ENCODE measurements around the gene MISP3.
"Not testable (repeated sequence)": the region's sequence is repeated elsewhere in the genome, so short reads cannot be mapped to it uniquely, and the experiment has no call there.

The MISP3 gene

GRCh38 chr19:14039181-14039580, 33.4 kb upstream of the MISP3 start:
- no CpG with 5 or more reads among the region's 7 CpGs for WGBS, 2 donors (ENCODE audit: extremely low coverage in 2 of 2, insufficient read length in 2 of 2, insufficient replicate concordance in 1 of 2)
- no peak for DNase-seq (ENCODE audit: low spot score)
- Histone ChIP-seq H3K14ac (ENCODE audit: low read length) (no peak overlapping the region), H4K91ac (ENCODE audit: low read depth, low read length, poor library complexity) (no peak overlapping the region), H3K18ac (ENCODE audit: low read length) (no peak overlapping the region), H3K9ac (ENCODE audit: low read depth, low read length, poor library complexity) (no peak overlapping the region), H4K8ac (ENCODE audit: low read depth, low read length) (no peak overlapping the region), H3K36me3 (replicated peaks in 1 of 2; ENCODE audit: control insufficient read depth in 2 of 2, insufficient read depth in 2 of 2, low read length in 2 of 2) (no peaks in the 10 kb centered on the region), H3K9me3 (replicated peaks in 1 of 2; ENCODE audit: control insufficient read depth in 2 of 2, insufficient read depth in 1 of 2, low read depth in 1 of 2, low read length in 2 of 2) (no peaks in the 10 kb centered on the region), H2AK5ac (ENCODE audit: low read depth, low read length) (no peak overlapping the region), H3K4me2 (ENCODE audit: insufficient read depth, low read length, poor library complexity, severe bottlenecking) (no peak overlapping the region), H3K23ac (ENCODE audit: low read depth, low read length, poor library complexity) (no peak overlapping the region), H2BK15ac (ENCODE audit: low read length) (no peak overlapping the region), H2AFZ (ENCODE audit: low read length) (no peak overlapping the region), H2BK12ac (ENCODE audit: low read length) (no peak overlapping the region), H3K79me1 (ENCODE audit: low read depth, low read length) (no peaks in the 10 kb centered on the region), H3K27me3 (ENCODE audit: control insufficient read depth in 3 of 3, insufficient read depth in 3 of 3, low read depth in 1 of 3, low read length in 3 of 3) (no peaks in the 10 kb centered on the region), H2BK5ac (ENCODE audit: low read length) (no peak overlapping the region), H3K4me3 (ENCODE audit: low read length in 2 of 2) (no peak overlapping the region), H3K4me1 (ENCODE audit: control insufficient read depth in 2 of 2, insufficient read depth in 1 of 2, low read depth in 1 of 2, low read length in 2 of 2) (no peaks in the 10 kb centered on the region), H3K4ac (ENCODE audit: low read length) (no peak overlapping the region), H2BK120ac (ENCODE audit: low read depth, low read length) (no peak overlapping the region), H3K27ac (replicated peaks; ENCODE audit: low read length) (no peak overlapping the region)

GRCh38 chr19:14042659-14043608, 29.7 kb upstream of the MISP3 start:
- H3K4me3 ChIP-seq (ENCODE audit: low read length in 2 of 2); H2BK12ac ChIP-seq (ENCODE audit: low read length); H3K9me3 ChIP-seq (replicated peaks in 1 of 2; ENCODE audit: control insufficient read depth in 2 of 2, insufficient read depth in 1 of 2, low read depth in 1 of 2, low read length in 2 of 2); H3K4me1 ChIP-seq (ENCODE audit: control insufficient read depth in 2 of 2, insufficient read depth in 1 of 2, low read depth in 1 of 2, low read length in 2 of 2); H3K4me2 ChIP-seq (ENCODE audit: insufficient read depth, low read length, poor library complexity, severe bottlenecking); H2BK5ac ChIP-seq (ENCODE audit: low read length); H2BK15ac ChIP-seq (ENCODE audit: low read length); H3K27me3 ChIP-seq (ENCODE audit: control insufficient read depth in 3 of 3, insufficient read depth in 3 of 3, low read depth in 1 of 3, low read length in 3 of 3); H4K8ac ChIP-seq (ENCODE audit: low read depth, low read length); H3K79me1 ChIP-seq (ENCODE audit: low read depth, low read length); H4K91ac ChIP-seq (ENCODE audit: low read depth, low read length, poor library complexity); H3K4ac ChIP-seq (ENCODE audit: low read length); H3K23ac ChIP-seq (ENCODE audit: low read depth, low read length, poor library complexity); H3K36me3 ChIP-seq (replicated peaks in 1 of 2; ENCODE audit: control insufficient read depth in 2 of 2, insufficient read depth in 2 of 2, low read length in 2 of 2); H3K14ac ChIP-seq (ENCODE audit: low read length); H3K27ac ChIP-seq (replicated peaks; ENCODE audit: low read length); H3K9ac ChIP-seq (ENCODE audit: low read depth, low read length, poor library complexity); H2AK5ac ChIP-seq (ENCODE audit: low read depth, low read length); H2BK120ac ChIP-seq (ENCODE audit: low read depth, low read length): not testable (repeated sequence)
- DNase-seq (ENCODE audit: low spot score), result peak; percentile 64
- H2AFZ ChIP-seq (ENCODE audit: low read length), result peak overlapping the region; percentile 53
- no CpG with 5 or more reads among the region's 19 CpGs for WGBS, 2 donors (ENCODE audit: extremely low coverage in 2 of 2, insufficient read length in 2 of 2, insufficient replicate concordance in 1 of 2)
- H3K18ac ChIP-seq (ENCODE audit: low read length), result peak overlapping the region; percentile 1

GRCh38 chr19:14047866-14048265, 24.7 kb upstream of the MISP3 start:
- not testable (repeated sequence) for H3K14ac ChIP-seq (ENCODE audit: low read length); DNase-seq (ENCODE audit: low spot score); H2AK5ac ChIP-seq (ENCODE audit: low read depth, low read length); H4K91ac ChIP-seq (ENCODE audit: low read depth, low read length, poor library complexity); H3K18ac ChIP-seq (ENCODE audit: low read length); H2BK15ac ChIP-seq (ENCODE audit: low read length); H3K4me1 ChIP-seq (ENCODE audit: control insufficient read depth in 2 of 2, insufficient read depth in 1 of 2, low read depth in 1 of 2, low read length in 2 of 2); H3K27ac ChIP-seq (replicated peaks; ENCODE audit: low read length); H3K4ac ChIP-seq (ENCODE audit: low read length); H3K23ac ChIP-seq (ENCODE audit: low read depth, low read length, poor library complexity); H2BK5ac ChIP-seq (ENCODE audit: low read length); H3K27me3 ChIP-seq (ENCODE audit: control insufficient read depth in 3 of 3, insufficient read depth in 3 of 3, low read depth in 1 of 3, low read length in 3 of 3); H2AFZ ChIP-seq (ENCODE audit: low read length); H3K4me2 ChIP-seq (ENCODE audit: insufficient read depth, low read length, poor library complexity, severe bottlenecking); H3K4me3 ChIP-seq (ENCODE audit: low read length in 2 of 2); H3K9me3 ChIP-seq (replicated peaks in 1 of 2; ENCODE audit: control insufficient read depth in 2 of 2, insufficient read depth in 1 of 2, low read depth in 1 of 2, low read length in 2 of 2); H4K8ac ChIP-seq (ENCODE audit: low read depth, low read length); H3K79me1 ChIP-seq (ENCODE audit: low read depth, low read length); H3K9ac ChIP-seq (ENCODE audit: low read depth, low read length, poor library complexity); H3K36me3 ChIP-seq (replicated peaks in 1 of 2; ENCODE audit: control insufficient read depth in 2 of 2, insufficient read depth in 2 of 2, low read length in 2 of 2); H2BK120ac ChIP-seq (ENCODE audit: low read depth, low read length); H2BK12ac ChIP-seq (ENCODE audit: low read length)
- WGBS, 2 donors (ENCODE audit: extremely low coverage in 2 of 2, insufficient read length in 2 of 2, insufficient replicate concordance in 1 of 2), result no CpG with 5 or more reads among the region's 10 CpGs

- no peak overlapping the region for H3K4me2 ChIP-seq (ENCODE audit: insufficient read depth, low read length, poor library complexity, severe bottlenecking)
- no peak overlapping the region for H2BK15ac ChIP-seq (ENCODE audit: low read length)
- no peak overlapping the region for H4K8ac ChIP-seq (ENCODE audit: low read depth, low read length)
- H2BK5ac ChIP-seq (ENCODE audit: low read length), result no peak overlapping the region
- H2BK120ac ChIP-seq (ENCODE audit: low read depth, low read length), result no peak overlapping the region
- no peak overlapping the region for H4K91ac ChIP-seq (ENCODE audit: low read depth, low read length, poor library complexity)
- no peak overlapping the region for H3K18ac ChIP-seq (ENCODE audit: low read length)
- H3K36me3 ChIP-seq (replicated peaks in 1 of 2; ENCODE audit: control insufficient read depth in 2 of 2, insufficient read depth in 2 of 2, low read length in 2 of 2), result peaks cover 2 to 3% of the 10 kb centered on the region in 2 donors
- no peak overlapping the region for H3K14ac ChIP-seq (ENCODE audit: low read length)
- H3K4me3 ChIP-seq (ENCODE audit: low read length in 2 of 2), result no peak overlapping the region
- H3K23ac ChIP-seq (ENCODE audit: low read depth, low read length, poor library complexity), result no peak overlapping the region
- no peak overlapping the region for H2BK12ac ChIP-seq (ENCODE audit: low read length)
- H2AK5ac ChIP-seq (ENCODE audit: low read depth, low read length), result no peak overlapping the region
- peaks cover 3 to 4% of the 10 kb centered on the region in 2 donors for H3K9me3 ChIP-seq (replicated peaks in 1 of 2; ENCODE audit: control insufficient read depth in 2 of 2, insufficient read depth in 1 of 2, low read depth in 1 of 2, low read length in 2 of 2)
- no peaks in the 10 kb centered on the region for H3K79me1 ChIP-seq (ENCODE audit: low read depth, low read length)
- no peak overlapping the region for H3K4ac ChIP-seq (ENCODE audit: low read length)
- WGBS, 2 donors (ENCODE audit: extremely low coverage in 2 of 2, insufficient read length in 2 of 2, insufficient replicate concordance in 1 of 2), result no CpG with 5 or more reads among the region's 8 CpGs
- DNase-seq (ENCODE audit: low spot score), result peak; percentile 30
- no peak overlapping the region for H3K9ac ChIP-seq (ENCODE audit: low read depth, low read length, poor library complexity)
- no peak overlapping the region for H3K27ac ChIP-seq (replicated peaks; ENCODE audit: low read length)
- H3K4me1 ChIP-seq (ENCODE audit: control insufficient read depth in 2 of 2, insufficient read depth in 1 of 2, low read depth in 1 of 2, low read length in 2 of 2), result no peaks in the 10 kb centered on the region
- no peak overlapping the region for H2AFZ ChIP-seq (ENCODE audit: low read length)
- H3K27me3 ChIP-seq (ENCODE audit: control insufficient read depth in 3 of 3, insufficient read depth in 3 of 3, low read depth in 1 of 3, low read length in 3 of 3), result no peaks in the 10 kb centered on the region
Observed at GRCh38 chr19:14048443-14049153, 24.0 kb upstream of the MISP3 start.

All from neuronal stem cell (in vitro differentiated cells).